GM21515 (cell line): ENCODE results near the gene MTERF4.

ENCODE experiments used
- ATAC-seq: cut with Tn5 transposase; IDR thresholded peaks from one replicate; pipeline ENCODE4 v1.9.1; 2021; ENCODE audit not compliant: unreplicated experiment

Gene MTERF4

DNA sequence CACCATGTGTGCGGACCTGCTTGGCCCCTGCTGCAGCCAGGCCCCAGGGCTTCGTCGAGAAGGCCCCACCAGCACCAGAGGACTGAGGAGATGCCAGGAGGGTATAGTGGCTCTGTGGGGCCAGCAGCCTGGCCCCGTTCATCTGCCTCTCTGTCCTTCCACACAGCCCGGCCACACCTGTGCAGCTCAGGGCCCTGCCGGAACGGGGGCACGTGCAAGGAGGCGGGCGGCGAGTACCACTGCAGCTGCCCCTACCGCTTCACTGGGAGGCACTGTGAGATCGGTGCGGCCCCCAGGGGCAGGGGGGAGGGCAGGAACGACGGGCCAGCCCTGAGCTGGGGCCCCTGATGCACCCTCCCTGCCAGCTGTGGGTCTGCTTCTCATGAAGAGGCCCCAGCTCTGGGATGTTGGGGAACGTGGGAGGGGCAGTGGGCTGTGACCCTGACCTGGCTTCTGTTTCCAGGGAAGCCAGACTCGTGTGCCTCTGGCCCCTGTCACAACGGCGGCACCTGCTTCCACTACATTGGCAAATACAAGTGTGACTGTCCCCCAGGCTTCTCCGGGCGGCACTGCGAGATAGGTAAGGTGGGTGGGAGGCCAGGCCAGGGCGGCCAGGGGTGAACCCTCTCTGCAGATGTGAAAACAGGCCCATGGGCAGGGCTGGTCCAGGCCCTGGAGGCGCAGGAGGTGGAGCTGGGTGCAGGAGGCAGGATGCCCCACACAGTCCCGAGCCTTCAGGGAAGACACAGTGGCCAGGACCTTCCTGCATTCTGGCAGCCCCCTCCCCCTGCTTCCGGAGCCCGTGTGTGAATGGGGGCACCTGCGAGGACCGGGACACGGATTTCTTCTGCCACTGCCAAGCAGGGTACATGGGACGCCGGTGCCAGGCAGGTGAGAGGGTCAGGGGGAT is 50.3 kb downstream of the MTERF4 start:
- no peak for ATAC-seq

DNA sequence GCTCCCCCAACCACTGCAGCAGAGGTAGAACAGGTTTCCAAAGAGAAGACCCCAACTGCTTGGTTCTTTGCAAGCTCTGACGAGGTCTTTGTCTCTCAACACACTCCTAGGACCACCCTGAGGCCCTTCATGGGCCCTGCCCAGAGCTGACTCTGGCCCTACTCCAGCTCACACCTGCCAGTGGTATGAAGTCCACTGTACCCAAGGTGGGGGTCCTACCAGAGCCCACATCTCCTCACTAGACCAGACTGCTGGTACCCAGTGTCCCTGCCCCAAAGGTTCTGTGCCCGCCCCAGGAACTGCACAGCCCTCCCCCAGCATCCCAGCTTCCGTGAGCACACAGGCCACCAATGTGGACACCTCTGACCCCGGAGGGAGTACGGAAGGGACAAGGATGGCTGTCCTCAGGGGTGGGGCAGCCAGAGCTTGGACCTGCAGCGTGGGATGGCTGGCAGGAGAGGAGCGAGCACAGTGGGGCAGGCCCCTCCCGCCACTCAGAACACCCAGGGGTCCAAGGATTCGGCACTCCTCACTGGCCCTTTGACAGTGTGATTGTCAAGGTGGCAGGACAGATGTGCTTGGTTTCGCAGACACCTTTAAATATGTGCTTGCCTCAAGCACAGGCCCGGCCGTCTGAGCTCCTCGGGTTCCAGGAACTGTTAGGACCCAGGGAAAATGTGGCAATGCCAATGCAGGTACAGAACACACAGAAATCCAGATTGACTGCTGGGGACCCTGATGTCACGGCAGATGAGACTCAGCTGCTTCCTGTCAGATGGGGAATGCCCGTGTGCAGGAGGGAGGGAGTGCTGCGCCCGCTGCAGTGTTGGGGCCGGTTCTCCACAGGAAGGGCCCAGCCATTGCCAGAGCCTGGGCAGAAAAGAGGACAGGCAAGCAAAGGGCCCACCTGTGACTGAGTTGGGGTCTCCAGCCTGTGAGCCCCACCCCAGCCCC is 51.2 kb downstream of the MTERF4 start:
- ATAC-seq = no peak

DNA sequence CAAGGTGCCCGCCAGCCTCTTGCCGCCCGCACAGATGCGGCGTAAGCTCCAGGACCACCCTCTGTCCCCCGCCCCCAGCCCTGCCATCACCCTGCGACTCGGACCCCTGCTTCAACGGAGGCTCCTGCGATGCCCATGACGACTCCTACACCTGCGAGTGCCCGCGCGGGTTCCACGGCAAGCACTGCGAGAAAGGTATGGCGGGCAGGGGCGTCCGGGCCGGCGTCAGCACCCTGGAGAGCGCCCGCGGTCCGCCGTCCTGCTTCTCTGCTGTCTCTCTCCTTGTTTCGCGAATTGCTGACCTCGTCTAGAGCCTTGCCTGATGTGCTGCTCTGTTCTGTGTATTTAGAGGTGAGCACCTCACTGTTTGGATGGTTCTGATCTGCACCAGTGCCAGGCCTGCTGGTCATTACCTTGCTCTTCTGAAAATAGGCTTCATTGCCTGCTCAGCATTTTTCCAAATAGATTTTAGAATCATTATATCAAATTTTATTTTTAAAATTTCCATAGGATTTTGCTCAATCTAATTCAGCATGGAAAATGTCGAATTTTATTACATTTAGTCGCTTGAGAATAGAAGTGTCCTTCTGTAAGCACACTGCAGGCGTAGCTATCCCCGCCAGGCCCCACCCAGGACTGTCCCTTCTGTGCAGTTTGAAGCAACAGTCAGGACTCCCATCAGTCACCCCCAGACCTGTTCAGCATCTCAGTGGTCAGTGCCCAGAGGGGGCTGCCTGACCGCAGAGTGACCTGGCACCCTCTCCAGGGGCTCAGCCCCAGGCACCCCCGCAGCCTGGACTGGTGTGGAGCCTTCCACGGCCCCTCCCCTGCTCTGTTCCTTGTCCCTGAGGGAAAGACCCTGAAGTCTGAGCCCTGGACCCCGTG is 52.1 kb downstream of the MTERF4 start:
- no peak for ATAC-seq

DNA sequence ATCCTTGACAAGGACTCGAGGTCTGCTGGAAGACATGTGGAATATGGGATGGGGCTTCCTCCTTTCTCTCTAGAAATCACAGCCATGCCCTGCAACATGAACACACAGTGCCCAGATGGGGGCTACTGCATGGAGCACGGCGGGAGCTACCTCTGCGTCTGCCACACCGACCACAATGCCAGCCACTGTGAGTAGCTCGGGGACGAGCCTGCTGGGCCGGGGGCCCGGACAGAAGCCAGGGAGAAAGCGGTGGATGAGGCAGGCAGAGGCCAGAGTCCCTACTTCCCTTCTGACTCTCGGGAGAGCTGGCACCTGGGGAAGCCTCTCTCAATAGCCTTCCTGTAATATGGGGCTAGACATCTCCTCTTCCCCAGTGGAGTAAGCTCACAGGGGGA is 53.1 kb downstream of the MTERF4 start:
- ATAC-seq = no peak

DNA sequence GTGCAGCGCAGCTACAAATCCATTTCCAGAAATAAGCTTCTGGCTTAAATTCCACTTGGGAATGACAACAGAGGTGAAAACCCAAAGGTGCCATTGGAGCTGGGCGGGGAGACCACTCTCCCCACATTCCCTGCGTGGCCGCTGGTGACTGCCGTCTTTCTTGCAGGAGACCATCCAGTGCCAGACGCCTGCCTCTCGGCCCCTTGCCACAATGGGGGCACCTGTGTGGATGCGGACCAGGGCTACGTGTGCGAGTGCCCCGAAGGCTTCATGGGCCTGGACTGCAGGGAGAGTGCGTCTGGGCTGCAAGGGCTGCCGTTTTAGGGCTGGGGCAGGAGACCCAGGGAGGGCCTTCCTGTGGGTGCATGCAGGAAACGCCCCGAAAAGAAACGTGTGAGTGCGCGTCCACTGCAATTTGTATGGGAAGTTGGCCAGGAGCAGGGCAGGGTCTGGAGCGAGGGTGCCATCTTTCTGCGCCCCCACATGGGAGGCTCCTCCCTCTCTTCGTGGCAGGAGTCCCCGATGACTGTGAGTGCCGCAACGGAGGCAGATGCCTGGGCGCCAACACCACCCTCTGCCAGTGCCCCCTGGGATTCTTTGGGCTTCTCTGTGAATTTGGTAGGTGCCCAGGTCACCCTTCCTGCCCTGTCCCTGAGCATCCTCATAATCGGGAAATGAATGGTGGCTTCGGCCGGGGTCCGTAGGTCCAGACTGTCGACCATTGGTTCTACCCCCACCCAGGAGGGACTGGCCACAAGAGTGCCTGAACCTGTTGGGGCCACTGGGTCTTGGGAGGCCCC is 53.7 kb downstream of the MTERF4 start:
- no peak for ATAC-seq

DNA sequence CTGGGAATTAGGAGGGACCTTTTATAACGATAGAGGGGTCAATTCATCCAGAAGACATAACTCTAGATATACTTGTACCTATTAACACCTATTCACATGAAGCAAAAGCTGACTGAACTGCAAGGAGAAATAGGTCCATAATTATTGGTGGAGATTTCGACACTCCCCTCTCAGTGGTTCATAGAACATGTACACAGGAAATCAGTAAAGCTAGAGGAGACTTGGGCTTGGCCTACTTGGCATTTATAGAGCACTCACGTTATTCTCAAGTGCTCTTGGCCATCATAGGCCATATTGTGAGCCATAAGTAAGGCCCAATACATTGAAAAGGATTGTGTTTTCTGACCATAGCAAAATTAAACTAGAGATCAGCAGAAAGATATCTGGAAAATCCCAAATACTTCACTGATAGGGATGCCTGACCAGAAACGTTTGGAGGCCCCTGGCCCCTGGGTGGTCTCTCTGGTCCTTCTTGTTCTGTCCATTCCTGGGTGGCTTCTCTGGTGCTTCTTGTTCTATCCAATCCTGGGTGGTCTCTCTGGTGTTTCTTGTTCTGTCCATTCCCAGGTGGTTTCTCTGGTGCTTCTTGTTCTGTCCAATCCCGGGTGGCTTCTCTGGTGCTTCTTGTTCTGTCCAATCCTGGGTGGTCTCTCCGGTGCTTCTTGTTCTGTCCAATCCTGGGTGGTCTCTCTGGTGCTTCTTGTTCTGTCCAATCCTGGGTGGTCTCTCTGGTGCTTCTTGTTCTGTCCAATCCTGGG is 54.7 kb downstream of the MTERF4 start:
- no peak for ATAC-seq
